ENCODE results near the gene LRRC7.

- no peak for TF ChIP-seq ZNF274 (IDR thresholded peaks at IDR 0.05; ENCODE audit: low read depth, low read length)
- no peak for TF ChIP-seq SUZ12 (IDR thresholded peaks at IDR 0.05; ENCODE audit: extremely low read depth, insufficient read depth, insufficient read length)
Observed at GRCh38 chr1:69862906-69863305, 295.2 kb downstream of the LRRC7 start.
